Muscle layer of colon (tissue), 2 donors: Measurements from ENCODE around the gene NHS.

Experiments used
- H3K27ac ChIP-seq: one replicate; pipeline ENCODE4 v1.7.0; 2013; ENCODE audit warnings: low read depth, mild to moderate bottlenecking, low read length, moderate library complexity
- H3K27me3 ChIP-seq, 2 donors: one replicate each; pipeline ENCODE4 v1.7.0; 2013; ENCODE audit warnings: low read length in 2 of 2, mild to moderate bottlenecking in 2 of 2; ENCODE audit not compliant: insufficient read depth in 2 of 2, control insufficient read depth in 1 of 2
- H3K36me3 ChIP-seq: one replicate; pipeline ENCODE4 v1.7.0; 2013; ENCODE audit warnings: mild to moderate bottlenecking, low read length; ENCODE audit not compliant: insufficient read depth
- H3K4me1 ChIP-seq: one replicate; pipeline ENCODE4 v1.7.0; 2013; ENCODE audit warnings: mild to moderate bottlenecking, low read length; ENCODE audit not compliant: insufficient read depth
- H3K4me3 ChIP-seq, 2 donors: one replicate each; pipeline ENCODE4 v1.7.0; 2013; ENCODE audit warnings: low read length in 2 of 2, low read depth in 1 of 2, mild to moderate bottlenecking in 1 of 2, moderate library complexity in 1 of 2
- H3K9ac ChIP-seq: one replicate; pipeline ENCODE4 v1.7.0; 2013; ENCODE audit warnings: low read length
- H3K9me3 ChIP-seq: one replicate; pipeline ENCODE4 v1.7.0; 2013; ENCODE audit warnings: mild to moderate bottlenecking, low read length
- donor health status: abdominal sarcoma.
- donor health status: Adenocarcinoma of cecum.

Gene NHS

DNA sequence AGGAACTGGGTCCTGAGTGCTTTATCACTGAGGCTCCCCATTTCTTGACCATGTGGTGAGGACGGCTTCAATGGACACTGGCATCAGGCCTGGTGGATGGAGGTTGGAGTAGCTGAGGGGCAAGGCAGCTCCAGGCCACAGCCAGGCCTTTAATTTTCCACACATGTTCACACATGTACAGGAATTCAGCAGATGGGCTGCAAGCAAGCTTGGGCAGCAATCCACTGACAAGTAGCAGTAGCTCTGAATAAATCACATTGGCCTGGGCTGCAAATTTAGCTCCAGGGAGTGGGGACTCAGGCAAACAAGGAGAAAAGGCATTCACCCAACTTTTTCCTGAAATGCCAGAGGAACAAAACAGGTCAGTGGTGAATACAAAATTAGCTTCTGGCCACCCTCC, 254.5 kb downstream of the NHS start:
- H3K4me1 ChIP-seq: no peaks in the 10 kb centered on the region
- no peak overlapping the region for H3K27ac ChIP-seq
- H3K36me3 ChIP-seq: no peaks in the 10 kb centered on the region
- no peaks in the 10 kb centered on the region for H3K9me3 ChIP-seq
- H3K4me3 ChIP-seq: no peak overlapping the region
- no peak overlapping the region for H3K9ac ChIP-seq
- H3K27me3 ChIP-seq: no peaks in the 10 kb centered on the region

DNA sequence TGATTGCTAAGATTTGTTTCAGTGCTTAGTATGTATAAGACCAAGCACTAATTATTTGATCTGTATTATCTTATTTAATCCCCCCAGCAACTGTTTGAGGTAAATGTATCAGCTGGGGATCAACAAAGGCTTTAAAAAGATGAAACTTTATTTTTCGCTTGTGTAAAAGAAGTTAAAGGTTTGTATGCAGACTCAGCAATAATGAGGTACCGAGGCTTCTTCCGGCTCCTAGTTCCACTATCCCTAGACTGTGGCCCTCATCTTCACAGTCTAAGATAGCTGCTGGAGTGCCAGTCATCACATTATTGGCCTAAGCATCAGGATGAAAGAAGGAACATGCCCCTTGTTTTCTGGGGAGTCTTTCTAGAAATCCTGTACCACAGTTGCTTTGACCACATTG, 256.6 kb downstream of the NHS start:
- Histone ChIP-seq H3K9ac (no peak overlapping the region), H3K27ac (no peak overlapping the region), H3K36me3 (no peaks in the 10 kb centered on the region), H3K4me3 (no peak overlapping the region), H3K27me3 (no peaks in the 10 kb centered on the region), H3K4me1 (no peaks in the 10 kb centered on the region), H3K9me3 (no peaks in the 10 kb centered on the region)

DNA sequence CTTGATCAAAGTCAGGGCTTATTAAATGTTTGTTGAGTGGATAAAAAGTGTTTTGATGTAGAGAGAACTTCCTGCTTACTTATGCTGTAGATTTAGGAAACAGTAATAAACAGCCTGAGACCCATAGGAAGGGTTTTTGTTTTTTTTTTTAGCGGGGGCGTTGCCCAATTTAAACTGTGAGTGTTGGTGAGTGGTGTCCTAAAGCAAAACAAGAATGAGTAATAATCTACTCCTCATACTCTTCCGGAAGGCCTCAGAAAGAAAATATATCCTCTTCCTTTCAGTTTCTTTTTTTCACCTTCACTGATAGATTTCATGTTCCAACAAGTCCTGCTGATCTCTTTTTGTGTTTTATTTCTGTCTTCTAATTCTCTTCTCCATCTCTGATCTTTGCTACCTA, 257.9 kb downstream of the NHS start:
- H3K9ac ChIP-seq: no peak overlapping the region
- no peaks in the 10 kb centered on the region for H3K4me1 ChIP-seq
- H3K27ac ChIP-seq: no peak overlapping the region
- no peaks in the 10 kb centered on the region for H3K36me3 ChIP-seq
- H3K27me3 ChIP-seq: no peaks in the 10 kb centered on the region
- H3K9me3 ChIP-seq: no peaks in the 10 kb centered on the region
- no peak overlapping the region for H3K4me3 ChIP-seq

DNA sequence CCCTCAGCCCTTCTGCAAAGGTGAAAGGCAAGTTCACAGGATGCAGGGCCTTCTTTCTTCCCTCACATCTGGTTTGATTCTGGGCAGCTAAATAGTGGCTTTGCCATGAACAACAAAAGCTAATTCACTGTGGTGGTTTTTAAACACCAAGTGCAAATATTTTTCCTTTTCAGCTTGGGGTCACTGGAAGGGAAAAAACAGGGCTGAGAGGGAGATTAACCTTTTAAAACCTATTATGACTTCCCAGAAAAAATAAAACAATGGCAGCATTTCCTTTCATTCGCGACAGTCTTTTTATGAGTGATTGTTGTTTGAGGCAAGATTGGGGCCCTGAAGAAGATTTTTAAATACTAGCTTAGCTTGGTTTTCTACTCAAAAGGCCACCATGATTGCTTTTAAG, 258.5 kb downstream of the NHS start:
- Histone ChIP-seq H3K4me3 (no peak overlapping the region), H3K9me3 (no peaks in the 10 kb centered on the region), H3K4me1 (no peaks in the 10 kb centered on the region), H3K27me3 (no peaks in the 10 kb centered on the region), H3K9ac (no peak overlapping the region), H3K27ac (no peak overlapping the region), H3K36me3 (no peaks in the 10 kb centered on the region)

DNA sequence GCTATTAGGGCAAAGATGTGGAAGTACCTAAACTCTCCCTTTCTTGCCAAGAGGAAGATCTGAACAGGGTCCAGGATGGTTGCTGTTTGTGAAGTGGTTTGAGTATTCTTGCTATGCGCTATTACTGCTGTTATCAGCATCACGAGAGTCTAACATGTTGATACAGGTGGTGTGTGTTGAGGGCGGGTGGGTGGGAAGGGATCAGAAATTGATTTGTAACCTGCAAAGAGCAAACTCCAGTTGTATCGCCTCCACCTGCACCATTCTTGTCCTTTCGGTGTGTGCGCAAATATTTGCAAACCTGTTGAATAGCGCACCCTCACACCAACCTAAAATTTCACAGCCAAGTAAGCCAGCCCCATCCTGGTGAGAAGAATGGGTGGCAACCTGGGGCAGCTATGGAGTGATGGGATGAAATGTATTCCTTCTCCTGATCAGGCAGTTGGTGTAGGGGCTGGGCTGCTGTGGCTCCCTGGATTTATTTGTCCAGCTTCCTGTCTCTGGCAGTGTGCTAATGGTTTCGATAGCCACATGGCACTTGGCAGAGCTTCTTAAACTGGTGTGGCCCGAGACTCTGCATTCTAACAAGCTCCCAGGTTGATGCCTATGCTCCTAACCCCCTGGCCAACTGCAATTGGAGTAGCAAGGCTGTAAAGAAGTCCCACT, 259.7 kb downstream of the NHS start:
- no peaks in the 10 kb centered on the region for H3K27me3 ChIP-seq
- no peak overlapping the region for H3K9ac ChIP-seq
- H3K27ac ChIP-seq: no peak overlapping the region
- no peaks in the 10 kb centered on the region for H3K9me3 ChIP-seq
- H3K4me1 ChIP-seq: no peaks in the 10 kb centered on the region
- H3K36me3 ChIP-seq: no peaks in the 10 kb centered on the region
- H3K4me3 ChIP-seq: no peak overlapping the region

DNA sequence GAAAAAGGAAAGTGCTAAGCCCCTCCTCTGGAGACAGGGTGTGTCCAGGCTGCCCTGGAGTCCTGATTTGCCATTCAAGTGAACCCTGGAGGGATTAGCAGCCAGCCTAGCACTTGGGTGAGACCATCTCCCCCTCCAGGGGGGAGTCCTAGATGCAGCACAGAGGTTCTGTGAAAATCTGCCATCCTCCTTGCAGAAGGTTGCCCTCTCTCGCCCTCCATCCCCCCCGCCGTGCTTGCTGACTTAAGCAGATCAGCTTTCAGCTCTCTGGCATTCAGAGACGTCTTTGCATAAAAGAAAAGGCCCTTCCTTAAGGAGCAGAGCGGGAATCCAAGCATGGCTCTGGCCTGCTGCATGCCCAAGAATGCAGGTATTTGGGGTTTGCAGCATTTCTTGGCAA, 260.2 kb downstream of the NHS start:
- no peaks in the 10 kb centered on the region for H3K4me1 ChIP-seq
- H3K4me3 ChIP-seq: no peak overlapping the region
- no peak overlapping the region for H3K9ac ChIP-seq
- H3K9me3 ChIP-seq: no peaks in the 10 kb centered on the region
- no peaks in the 10 kb centered on the region for H3K36me3 ChIP-seq
- no peak overlapping the region for H3K27ac ChIP-seq
- no peaks in the 10 kb centered on the region for H3K27me3 ChIP-seq

DNA sequence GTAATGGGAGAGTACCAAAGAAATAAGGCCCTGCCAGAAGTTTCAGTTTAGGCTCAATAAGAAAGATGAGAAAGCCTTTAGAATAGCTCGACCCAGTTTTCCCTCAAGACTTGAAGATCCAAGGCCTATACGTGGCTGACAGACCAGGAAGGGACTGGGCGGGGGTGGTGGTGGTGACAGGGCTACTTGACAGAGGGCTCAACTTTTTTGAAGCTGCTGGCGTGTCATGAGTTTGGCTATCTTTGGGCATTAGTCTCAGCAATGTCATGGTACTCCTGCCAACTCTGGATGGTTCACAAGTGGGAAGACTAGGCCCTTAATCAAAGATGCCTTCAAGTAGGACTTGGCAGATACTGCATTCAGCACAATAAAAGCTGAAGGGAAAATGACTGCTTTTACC, 262.2 kb downstream of the NHS start:
- H3K9ac ChIP-seq: no peak overlapping the region
- no peaks in the 10 kb centered on the region for H3K27me3 ChIP-seq
- H3K36me3 ChIP-seq: no peaks in the 10 kb centered on the region
- no peak overlapping the region for H3K27ac ChIP-seq
- H3K9me3 ChIP-seq: no peaks in the 10 kb centered on the region
- H3K4me1 ChIP-seq: no peaks in the 10 kb centered on the region
- H3K4me3 ChIP-seq: no peak overlapping the region

DNA sequence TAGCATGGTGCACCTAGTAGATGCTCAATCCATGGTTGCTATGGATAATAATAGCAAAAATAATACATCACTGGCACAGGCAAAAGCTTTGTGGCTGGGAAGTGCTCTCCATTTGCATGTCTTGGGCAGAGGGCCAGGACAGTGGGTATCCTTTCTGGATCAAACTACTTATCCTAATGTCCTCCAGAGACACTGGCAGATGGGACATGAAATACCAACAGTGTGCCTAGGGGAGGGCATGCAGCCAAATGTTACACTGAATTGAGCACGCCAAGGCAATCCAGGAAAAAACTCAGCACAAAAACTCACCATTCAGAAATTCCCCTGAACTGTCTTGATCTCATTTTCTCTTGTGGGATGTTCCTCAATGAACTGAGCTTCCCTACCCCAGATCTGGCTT, 263.7 kb downstream of the NHS start:
- H3K27me3 ChIP-seq: no peaks in the 10 kb centered on the region
- H3K4me1 ChIP-seq: no peaks in the 10 kb centered on the region
- no peak overlapping the region for H3K9ac ChIP-seq
- H3K4me3 ChIP-seq: no peak overlapping the region
- H3K36me3 ChIP-seq: no peaks in the 10 kb centered on the region
- no peaks in the 10 kb centered on the region for H3K9me3 ChIP-seq
- H3K27ac ChIP-seq: no peak overlapping the region

DNA sequence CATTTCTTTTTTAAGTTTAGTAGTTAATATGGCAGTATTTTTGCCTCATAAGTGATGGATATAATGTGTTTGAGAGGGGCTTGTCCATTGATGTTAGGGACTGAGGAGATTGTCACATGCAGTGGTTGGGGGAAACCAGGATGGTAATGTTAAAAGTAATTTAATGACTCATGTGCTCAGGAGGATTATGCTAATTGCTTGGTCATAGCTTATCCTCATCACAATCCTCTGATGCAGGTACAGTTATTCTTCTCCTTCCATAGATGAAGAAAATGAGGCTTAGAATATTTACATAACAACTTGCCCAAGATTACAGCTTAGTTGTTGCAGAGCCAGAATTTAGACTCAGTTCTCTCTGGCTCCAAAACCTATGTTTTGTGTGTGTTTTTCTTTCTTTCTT, 267.9 kb downstream of the NHS start:
- no peaks in the 10 kb centered on the region for H3K9me3 ChIP-seq
- H3K9ac ChIP-seq: no peak overlapping the region
- no peaks in the 10 kb centered on the region for H3K36me3 ChIP-seq
- no peaks in the 10 kb centered on the region for H3K27me3 ChIP-seq
- H3K4me3 ChIP-seq: no peak overlapping the region
- no peak overlapping the region for H3K27ac ChIP-seq
- H3K4me1 ChIP-seq: no peaks in the 10 kb centered on the region

DNA sequence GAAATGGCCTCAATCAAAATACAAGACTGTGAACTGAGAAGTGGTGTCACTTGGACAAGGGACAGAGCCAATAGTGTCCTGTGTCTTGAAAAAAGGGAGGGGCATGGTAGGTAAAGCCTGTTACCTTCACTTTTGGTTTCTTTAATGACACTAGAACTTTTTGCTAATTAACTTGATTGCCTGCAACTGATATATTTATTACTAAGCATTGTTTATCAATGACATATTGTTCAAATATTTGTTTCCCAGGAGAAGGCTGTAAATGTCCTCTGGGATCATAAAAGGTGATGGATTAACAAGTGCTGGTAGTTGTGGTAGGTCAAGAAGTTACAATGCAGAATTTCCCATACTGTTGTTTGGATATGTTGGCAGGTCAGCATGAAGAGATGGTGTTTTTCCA, 268.5 kb downstream of the NHS start:
- no peak overlapping the region for H3K9ac ChIP-seq
- no peaks in the 10 kb centered on the region for H3K36me3 ChIP-seq
- no peaks in the 10 kb centered on the region for H3K9me3 ChIP-seq
- H3K4me1 ChIP-seq: no peaks in the 10 kb centered on the region
- no peak overlapping the region for H3K4me3 ChIP-seq
- no peak overlapping the region for H3K27ac ChIP-seq
- H3K27me3 ChIP-seq: no peaks in the 10 kb centered on the region

DNA sequence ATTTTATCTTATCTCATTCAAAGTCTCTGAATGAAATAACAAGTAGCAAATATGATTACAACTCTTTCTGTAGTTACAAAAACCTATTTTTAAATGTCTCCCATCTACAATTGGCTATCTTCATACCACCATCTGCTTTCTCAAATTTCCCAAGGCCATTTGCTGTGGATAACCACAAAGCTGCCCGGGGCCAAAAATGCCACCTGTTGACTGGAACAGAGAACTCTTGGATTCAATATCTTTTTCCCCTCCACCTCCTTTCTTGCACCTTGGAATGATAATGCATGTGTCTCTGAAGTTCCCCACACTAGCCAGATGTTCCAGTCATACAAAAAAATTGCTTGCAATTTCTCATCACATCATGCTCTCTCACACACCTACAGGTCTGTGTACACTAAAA, 269.0 kb downstream of the NHS start:
- Histone ChIP-seq H3K36me3 (no peaks in the 10 kb centered on the region), H3K4me3 (no peak overlapping the region), H3K9ac (no peak overlapping the region), H3K27ac (no peak overlapping the region), H3K9me3 (no peaks in the 10 kb centered on the region), H3K27me3 (no peaks in the 10 kb centered on the region), H3K4me1 (no peaks in the 10 kb centered on the region)

DNA sequence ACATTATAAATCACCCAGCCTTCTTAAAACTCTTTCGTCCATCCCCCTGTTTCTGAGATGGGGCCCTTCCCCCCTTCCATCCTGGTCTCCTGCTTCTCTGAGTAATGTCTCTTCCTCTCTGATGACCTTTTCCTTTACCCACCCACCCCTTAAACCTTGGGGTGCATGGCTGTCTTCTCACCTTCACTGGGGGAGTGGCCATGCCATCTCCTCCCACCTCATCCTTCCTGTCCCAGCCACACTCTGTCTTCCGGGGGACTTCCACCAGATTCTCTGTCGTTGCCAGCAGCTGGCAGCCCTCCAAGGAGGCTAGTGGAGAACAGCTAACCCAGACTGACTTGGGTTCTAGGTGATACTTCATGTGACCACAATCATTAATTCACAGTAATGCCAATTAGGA, 279.1 kb downstream of the NHS start:
- H3K36me3 ChIP-seq: no peaks in the 10 kb centered on the region
- H3K27me3 ChIP-seq: peaks cover 4 to 6% of the 10 kb centered on the region in 2 donors
- H3K9me3 ChIP-seq: no peaks in the 10 kb centered on the region
- no peak overlapping the region for H3K27ac ChIP-seq
- no peak overlapping the region for H3K4me3 ChIP-seq
- no peak overlapping the region for H3K9ac ChIP-seq
- no peaks in the 10 kb centered on the region for H3K4me1 ChIP-seq
